H9 (cell line): ENCODE data around the gene FXYD6. TPM values are rescaled to one million over a fixed set of nuclear protein-coding genes. Genes with fewer than 3 reads are reported as not detected.

ENCODE experiments used
- DNase-seq: peaks from one replicate; pipeline ENCODE4 v3.0.0-alpha.2; 2017
- H2AFZ ChIP-seq: one replicate; pipeline ENCODE4 v1.6.1; 2013; ENCODE audit warnings: mild to moderate bottlenecking, low read length, control low read depth, moderate library complexity
- H2AK5ac ChIP-seq: 2 replicates; pipeline ENCODE4 v1.6.1; 2013; ENCODE audit warnings: low read length, control low read depth, mixed read lengths; ENCODE audit not compliant: insufficient read length
- H2BK120ac ChIP-seq: one replicate; pipeline ENCODE4 v1.6.1; 2013; ENCODE audit warnings: low read depth, mild to moderate bottlenecking, low read length, control low read depth, inconsistent platforms; ENCODE audit not compliant: poor library complexity, severe bottlenecking
- H2BK12ac ChIP-seq: 2 replicates; pipeline ENCODE4 v1.6.1; 2013; ENCODE audit warnings: low read length, control low read depth, mixed read lengths, low read depth; ENCODE audit not compliant: insufficient read length
- H2BK15ac ChIP-seq: 2 replicates; pipeline ENCODE4 v1.6.1; 2013; ENCODE audit warnings: low read depth, low read length, control low read depth
- H2BK20ac ChIP-seq: one replicate; pipeline ENCODE4 v1.6.1; 2013; ENCODE audit warnings: low read depth, mild to moderate bottlenecking, low read length, control low read depth, inconsistent platforms; ENCODE audit not compliant: poor library complexity, severe bottlenecking
- H2BK5ac ChIP-seq: 2 replicates; pipeline ENCODE4 v1.6.1; 2013; ENCODE audit warnings: low read length, control low read depth, mixed read lengths; ENCODE audit not compliant: insufficient read length
- H3K14ac ChIP-seq: 2 replicates; pipeline ENCODE4 v1.6.1; 2013; ENCODE audit warnings: low read length, control low read depth; ENCODE audit not compliant: insufficient read depth
- H3K18ac ChIP-seq: 2 replicates; pipeline ENCODE4 v1.6.1; 2013; ENCODE audit warnings: low read depth, mild to moderate bottlenecking, mixed read lengths, low read length, control low read depth; ENCODE audit not compliant: insufficient read length
- H3K23ac ChIP-seq: 2 replicates; pipeline ENCODE4 v1.6.1; 2013; ENCODE audit warnings: low read length, control low read depth, mixed read lengths, low read depth; ENCODE audit not compliant: insufficient read length
- H3K23me2 ChIP-seq: 2 replicates; pipeline ENCODE4 v1.6.1; 2013; ENCODE audit warnings: low read depth, mild to moderate bottlenecking, mixed read lengths, low read length, control low read depth; ENCODE audit not compliant: insufficient read length, poor library complexity, severe bottlenecking
- H3K27ac ChIP-seq: 2 replicates; pipeline ENCODE4 v1.5.1; 2013; ENCODE audit warnings: low read length, control low read depth, mixed read lengths, low read depth; ENCODE audit not compliant: insufficient read length
- H3K27me3 ChIP-seq: 2 replicates; pipeline ENCODE4 v1.6.1; 2013; ENCODE audit warnings: low read length, control low read depth, inconsistent platforms; ENCODE audit not compliant: insufficient read depth
- H3K4ac ChIP-seq: 2 replicates; pipeline ENCODE4 v1.6.1; 2013; ENCODE audit warnings: low read depth, mild to moderate bottlenecking, control low read depth, inconsistent platforms, low read length, moderate library complexity
- H3K4me1 ChIP-seq: 2 replicates; pipeline ENCODE4 v1.6.1; 2013; ENCODE audit warnings: low read length, control low read depth, inconsistent platforms; ENCODE audit not compliant: insufficient read depth
- H3K4me2 ChIP-seq: 2 replicates; pipeline ENCODE4 v1.6.1; 2013; ENCODE audit warnings: low read length, control low read depth, mixed read lengths; ENCODE audit not compliant: insufficient read length, insufficient read depth
- H3K56ac ChIP-seq: 2 replicates; pipeline ENCODE4 v1.6.1; 2013; ENCODE audit warnings: low read depth, mild to moderate bottlenecking, mixed read lengths, low read length, control low read depth; ENCODE audit not compliant: insufficient read length
- H3K79me1 ChIP-seq: 2 replicates; pipeline ENCODE4 v1.6.1; 2013; ENCODE audit warnings: low read depth, mild to moderate bottlenecking, moderate library complexity, low read length, control low read depth, inconsistent platforms; ENCODE audit not compliant: insufficient read depth, poor library complexity, severe bottlenecking
- H3K79me2 ChIP-seq: 2 replicates; pipeline ENCODE4 v1.6.1; 2013; ENCODE audit warnings: low read length, control low read depth, inconsistent platforms; ENCODE audit not compliant: insufficient read depth
- H3K9ac ChIP-seq: 2 replicates; pipeline ENCODE4 v1.6.1; 2013; ENCODE audit warnings: low read length, control low read depth, mixed read lengths; ENCODE audit not compliant: insufficient read length; ENCODE audit errors: extremely low read depth
- H3K9me3 ChIP-seq: one replicate; pipeline ENCODE4 v1.6.1; 2013; ENCODE audit warnings: low read depth, low read length, inconsistent platforms; ENCODE audit not compliant: control insufficient read depth
- H3T11ph ChIP-seq: one replicate; pipeline ENCODE4 v1.6.1; 2013; ENCODE audit warnings: mild to moderate bottlenecking, low read length, control low read depth, inconsistent platforms
- H4K20me1 ChIP-seq: one replicate; pipeline ENCODE4 v1.6.1; 2013; ENCODE audit not compliant: control insufficient read depth, insufficient read length, insufficient read depth
- H4K5ac ChIP-seq: 2 replicates; pipeline ENCODE4 v1.6.1; 2013; ENCODE audit warnings: low read depth, mild to moderate bottlenecking, mixed read lengths, low read length, control low read depth; ENCODE audit not compliant: insufficient read length
- H4K8ac ChIP-seq: replicated peaks from 2 replicates; pipeline ENCODE4 v1.6.1; 2013; ENCODE audit warnings: low read length, control low read depth, mixed read lengths, low read depth; ENCODE audit not compliant: insufficient read length
- H4K91ac ChIP-seq: 2 replicates; pipeline ENCODE4 v1.6.1; 2013; ENCODE audit warnings: low read depth, mild to moderate bottlenecking, moderate library complexity, mixed read lengths, low read length, control low read depth; ENCODE audit not compliant: insufficient read length
- H3K27ac Mint-ChIP-seq, 3 experiments: 2 replicates in 2 of 3; 3 replicates in 1 of 3; pipeline ENCODE4 v1.8.0; 2020 to 2021; ENCODE audit warnings: mixed read lengths in 3 of 3, mild to moderate bottlenecking in 1 of 3, moderate library complexity in 1 of 3
- H3K27me3 Mint-ChIP-seq: 2 replicates; pipeline ENCODE4 v1.8.0; 2021; ENCODE audit warnings: low read depth, mild to moderate bottlenecking, moderate library complexity, mixed read lengths
- H3K36me3 Mint-ChIP-seq, 3 experiments: 2 replicates in 2 of 3; 3 replicates in 1 of 3; pipeline ENCODE4 v1.8.0; 2020 to 2021; ENCODE audit warnings: low read depth in 3 of 3, mixed read lengths in 3 of 3; ENCODE audit not compliant: insufficient read depth in 1 of 3
- H3K4me1 Mint-ChIP-seq, 2 experiments: 2 replicates each; pipeline ENCODE4 v1.8.0; 2020; ENCODE audit warnings: mixed read lengths in 2 of 2
- H3K4me3 Mint-ChIP-seq, 2 experiments: 2 replicates in 1 of 2; 3 replicates in 1 of 2; pipeline ENCODE4 v1.8.0; 2020 to 2021; ENCODE audit warnings: mild to moderate bottlenecking in 2 of 2, mixed read lengths in 2 of 2, moderate library complexity in 1 of 2
- H3K9me3 Mint-ChIP-seq, 2 experiments: 2 replicates in 1 of 2; 3 replicates in 1 of 2; pipeline ENCODE4 v1.8.0; 2020; ENCODE audit warnings: mild to moderate bottlenecking in 2 of 2, mixed read lengths in 2 of 2, moderate library complexity in 1 of 2
- CTCF ChIP-seq: fragments of 200-600 bp; sonication (generic); conservative IDR thresholded peaks from 3 replicates; pipeline ENCODE4 v1.8.0; 2021; ENCODE audit warnings: antibody characterized with exemption, mild to moderate bottlenecking
- WGBS: extraction: QIAGEN DNeasy Blood & Tissue Kit; methylation state at CpG from one replicate; pipeline ENCODE4 v1.1.7; 2013; ENCODE audit warnings: missing lambda C conversion rate, low lambda C conversion rate, mixed read lengths; ENCODE audit not compliant: insufficient read length; ENCODE audit errors: extremely low coverage; 5-methylcytosine and 5-hydroxymethylcytosine counted together
- total RNA-seq: library from RNA; stranded (reverse); gene quantifications from 2 replicates; pipeline ENCODE4 v1.2.1, GENCODE V29; 2021

FXYD6 gene
- total RNA-seq, 1 experiment from 2014 or later, result 18.3 TPM

GRCh38 chr11:117925198-117925925 is 48.9 kb upstream of the FXYD6 start:
- Histone ChIP-seq H3K4ac (no peak overlapping the region), H2AK5ac (no peak overlapping the region), H2BK15ac (no peak overlapping the region; the same call in 1 of the 2 replicates), H3K23me2 (no peaks in the 10 kb centered on the region), H3T11ph (no peak overlapping the region), H4K5ac (no peak overlapping the region), H3K14ac (no peak overlapping the region), H3K79me2 (no peaks in the 10 kb centered on the region), H2BK20ac (no peak overlapping the region), H2AFZ (no peak overlapping the region), H2BK120ac (no peak overlapping the region), H3K27ac (no peak overlapping the region), H3K18ac (no peak overlapping the region), H4K91ac (no peak overlapping the region), H4K20me1 (no peaks in the 10 kb centered on the region), H3K4me2 (no peak overlapping the region), H3K4me1 (peaks cover 4% of the 10 kb centered on the region; the same call in 1 of the 2 replicates), H2BK5ac (no peak overlapping the region), H3K9me3 (no peaks in the 10 kb centered on the region), H3K56ac (no peak overlapping the region), H3K79me1 (no peaks in the 10 kb centered on the region), H3K9ac (no peak overlapping the region), H4K8ac (no peak overlapping the region), H2BK12ac (no peak overlapping the region), H3K23ac (no peak overlapping the region), H3K27me3 (no peaks in the 10 kb centered on the region)
- H3K9me3 Mint-ChIP-seq, result no peaks in the 10 kb centered on the region
- H3K27ac Mint-ChIP-seq, result no peak overlapping the region
- no peaks in the 10 kb centered on the region for H3K36me3 Mint-ChIP-seq
- peaks cover 14% of the 10 kb centered on the region for H3K27me3 Mint-ChIP-seq
- DNase-seq, result no peak
- no peak overlapping the region for H3K4me3 Mint-ChIP-seq
- H3K4me1 Mint-ChIP-seq, result peaks cover 21 to 22% of the 10 kb centered on the region in 2 experiments
- no CpG with 5 or more reads among the region's 11 CpGs for WGBS
- TF ChIP-seq CTCF, result no peak
